Measurements from ENCODE around the gene EPHA6.

- TF ChIP-seq SUZ12 (IDR thresholded peaks at IDR 0.05) (no peak), BHLHE40 (IDR thresholded peaks at IDR 0.05; ENCODE audit: borderline replicate concordance) (no peak), FOXA1 (IDR thresholded peaks at IDR 0.05) (no peak), SP1 (IDR thresholded peaks at IDR 0.05) (no peak)
These were observed 848.4 kb downstream of the EPHA6 start for GRCh38 chr3:97662762-97663161.

Measured in HEK293T (cell line).